Measurements from ENCODE around the gene FOXL1. TPM values are rescaled to one million over a fixed set of nuclear protein-coding genes. Genes with fewer than 3 reads are reported as not detected.

The FOXL1 gene
- total and polyA plus RNA-seq, 10 donors = 0.03 to 0.29 (median 0.07) TPM; not detected in 7

GRCh38 chr16:86580063-86580790 is 1.9 kb downstream of the FOXL1 start:
- no peaks in the 10 kb centered on the region for H3K9me3 ChIP-seq
- intact Hi-C loops (cut with DNase I; ENCODE audit: low total_unique reads) = no loop called here
- no peak for DNase-seq
- H3K4me1 ChIP-seq = peaks cover 0 to 30% (median 19%) of the 10 kb centered on the region in 6 donors
- WGBS, 5 donors = 73 to 82% (median 78%) methylated on average over 19 of the region's 19 CpGs
- H3K4me3 ChIP-seq = no peak overlapping the region
- no peaks in the 10 kb centered on the region for H3K36me3 ChIP-seq
- no peak overlapping the region for H3K27ac ChIP-seq
- no peak for TF ChIP-seq POLR2A (IDR thresholded peaks at IDR 0.05)
- TF ChIP-seq POLR2AphosphoS5 (IDR thresholded peaks at IDR 0.05) = no peak
- no peak for TF ChIP-seq CTCF (IDR thresholded peaks at IDR 0.05 in 8 of 11, conservative IDR thresholded peaks at IDR 0.05 in 3 of 11)
- H3K27me3 ChIP-seq (replicated peaks in 1 of 7) = peaks cover 0 to 91% (median 51%) of the 10 kb centered on the region in 7 donors

- peaks cover 0 to 90% (median 46%) of the 10 kb centered on the region in 7 donors for H3K27me3 ChIP-seq (replicated peaks in 1 of 7)
- H3K9me3 ChIP-seq = no peaks in the 10 kb centered on the region
- no peak overlapping the region for H3K4me3 ChIP-seq
- H3K4me1 ChIP-seq = peaks cover 0 to 25% (median 16%) of the 10 kb centered on the region in 6 donors
- 87 to 92% (median 90%) methylated on average over 9 of the region's 9 CpGs for WGBS, 5 donors
- H3K27ac ChIP-seq = no peak overlapping the region
- intact Hi-C loops (cut with DNase I; ENCODE audit: low total_unique reads) = no loop called here
- no peaks in the 10 kb centered on the region for H3K36me3 ChIP-seq
- DNase-seq = no peak
- TF ChIP-seq CTCF (IDR thresholded peaks at IDR 0.05 in 8 of 11, conservative IDR thresholded peaks at IDR 0.05 in 3 of 11) (no peak), POLR2AphosphoS5 (IDR thresholded peaks at IDR 0.05) (no peak), POLR2A (IDR thresholded peaks at IDR 0.05) (no peak)
These were observed 2.4 kb downstream of the FOXL1 start for GRCh38 chr16:86580791-86581170.

- Histone ChIP-seq H3K27me3 (replicated peaks in 1 of 7) (peaks cover 0 to 83% (median 39%) of the 10 kb centered on the region in 7 donors), H3K27ac (no peak overlapping the region), H3K4me3 (no peak overlapping the region), H3K9me3 (no peaks in the 10 kb centered on the region), H3K4me1 (peaks cover 0 to 18% (median 9%) of the 10 kb centered on the region in 6 donors), H3K36me3 (no peaks in the 10 kb centered on the region)
- intact Hi-C loops (cut with DNase I; ENCODE audit: low total_unique reads) = no loop called here
- no peak for DNase-seq
- no peak for TF ChIP-seq CTCF (IDR thresholded peaks at IDR 0.05 in 8 of 11, conservative IDR thresholded peaks at IDR 0.05 in 3 of 11)
- no peak for TF ChIP-seq POLR2AphosphoS5 (IDR thresholded peaks at IDR 0.05)
- WGBS, 5 donors = 79 to 86% (median 84%) methylated on average over 4 of the region's 4 CpGs
These were observed 3.1 kb downstream of the FOXL1 start for GRCh38 chr16:86581458-86581857.

GRCh38 chr16:86584071-86584685 is 5.8 kb downstream of the FOXL1 start:
- Histone ChIP-seq H3K27ac (no peak overlapping the region), H3K4me3 (no peak overlapping the region), H3K27me3 (replicated peaks in 1 of 7) (peaks cover 0 to 56% (median 14%) of the 10 kb centered on the region in 7 donors), H3K36me3 (no peaks in the 10 kb centered on the region), H3K4me1 (peaks cover 0 to 5% (median 2%) of the 10 kb centered on the region in 6 donors), H3K9me3 (no peaks in the 10 kb centered on the region)
- WGBS, 5 donors = 69 to 94% (median 88%) methylated on average over 6 of the region's 6 CpGs
- DNase-seq = no peak
- intact Hi-C loops (cut with DNase I; ENCODE audit: low total_unique reads) = no loop called here
- TF ChIP-seq POLR2AphosphoS5 (IDR thresholded peaks at IDR 0.05) (no peak), POLR2A (IDR thresholded peaks at IDR 0.05) (no peak), CTCF (IDR thresholded peaks at IDR 0.05 in 8 of 11, conservative IDR thresholded peaks at IDR 0.05 in 3 of 11) (no peak)
